Testis (tissue), 2 donors: Measurements from ENCODE around the gene ZNF473.

Experiments used
- CTCF ChIP-seq, 3 experiments: fragments of 450-650 bp in 2 of 3; fragments of 200-600 bp in 1 of 3; sonication (generic) in 1 of 3; IDR thresholded peaks; one replicate each; pipeline ENCODE4 v1.5.1; 2016 to 2019; ENCODE audit warnings: antibody characterized with exemption in 3 of 3, mild to moderate bottlenecking in 2 of 3, moderate library complexity in 1 of 3
- POLR2A ChIP-seq: fragments of 450-650 bp; IDR thresholded peaks from one replicate; pipeline ENCODE4 v1.6.1; 2017; ENCODE audit warnings: antibody characterized with exemption, mild to moderate bottlenecking, moderate library complexity

- no peak for TF ChIP-seq POLR2A
- TF ChIP-seq CTCF (IDR thresholded peaks at IDR 0.05), result no peak
Observed at GRCh38 chr19:50047671-50048070, 21.9 kb downstream of the ZNF473 start.
